D721Med (cell line): Measurements from ENCODE around the gene TRMT61B.

Experiments used
- DNase-seq: peaks from one replicate; pipeline ENCODE4 v3.0.0; 2011; ENCODE audit warnings: low spot score; ENCODE audit not compliant: insufficient read length
- FAIRE-seq: peaks from 2 replicates; lab custom pipeline; 2011; peaks lifted over from hg19 to GRCh38; lab: Jason Lieb, UNC
- CTCF ChIP-seq: IDR thresholded peaks from 2 replicates; pipeline ENCODE4 v1.5.1; 2012; ENCODE audit warnings: mild to moderate bottlenecking, control low read depth; ENCODE audit not compliant: insufficient read depth; ENCODE audit errors: missing control alignments

TRMT61B gene

GRCh38 chr2:28870146-28870891, at the start of gene TRMT61B:
TRMT61B (minus strand) TSS chr2:28870309; CDS start chr2:28870277, 32 bp downstream.
- no peak for TF ChIP-seq CTCF
- no peak for FAIRE-seq
- DNase-seq = peak; percentile 65

GRCh38 chr2:28915939-28916338, 45.8 kb upstream of the TRMT61B start:
- FAIRE-seq = no peak
- DNase-seq = no peak
- TF ChIP-seq CTCF = no peak

GRCh38 chr2:28909655-28910353, 39.7 kb upstream of the TRMT61B start:
- peak; percentile 97 for FAIRE-seq
- DNase-seq = peak; percentile 40
- no peak for TF ChIP-seq CTCF

- no peak for TF ChIP-seq CTCF
- DNase-seq (no peak), FAIRE-seq (no peak)
These were observed 38.1 kb upstream of the TRMT61B start for GRCh38 chr2:28908172-28908571.

GRCh38 chr2:28906821-28907220, 36.7 kb upstream of the TRMT61B start:
- TF ChIP-seq CTCF = no peak
- FAIRE-seq (no peak), DNase-seq (no peak)

- no peak for DNase-seq
- FAIRE-seq = no peak
- TF ChIP-seq CTCF = no peak
These were observed 36.3 kb upstream of the TRMT61B start for GRCh38 chr2:28906376-28906775.

- DNase-seq = no peak
- no peak for FAIRE-seq
- no peak for TF ChIP-seq CTCF
These were observed 35.4 kb upstream of the TRMT61B start for GRCh38 chr2:28905533-28905932.
